GM21447 (cell line): ENCODE data around the gene CT47B1.
"Not testable (repeated sequence)": the region's sequence is repeated elsewhere in the genome, so short reads cannot be mapped to it uniquely, and the experiment has no call there.

ENCODE experiments used
- ATAC-seq: cut with Tn5 transposase; IDR thresholded peaks from one replicate; pipeline ENCODE4 v1.9.1; 2021; ENCODE audit not compliant: unreplicated experiment

Gene CT47B1

GRCh38 chrX:120875766-120876165 lies at the start of gene CT47B1:
CT47B1 (minus strand) TSS chrX:120875866; CDS start chrX:120875670, 196 bp downstream.
- ATAC-seq = not testable (repeated sequence)

- no peak for ATAC-seq
Observed at GRCh38 chrX:120874678-120875557, 748 bp downstream of the CT47B1 start.

GRCh38 chrX:120857240-120857639 lies 18.4 kb downstream of the CT47B1 start:
- ATAC-seq = no peak

GRCh38 chrX:120840827-120841226 lies 34.8 kb downstream of the CT47B1 start:
- no peak for ATAC-seq

GRCh38 chrX:120839491-120839890 lies 36.2 kb downstream of the CT47B1 start:
- no peak for ATAC-seq

- not testable (repeated sequence) for ATAC-seq
Observed at GRCh38 chrX:120827213-120827612, 48.5 kb downstream of the CT47B1 start.

- ATAC-seq = no peak
Observed at GRCh38 chrX:120825146-120825545, 50.5 kb downstream of the CT47B1 start.

- no peak for ATAC-seq
Observed at GRCh38 chrX:120824021-120824420, 51.6 kb downstream of the CT47B1 start.

GRCh38 chrX:120823556-120823955 lies 52.1 kb downstream of the CT47B1 start:
- no peak for ATAC-seq
